Transverse colon (tissue), 4 donors: ENCODE results near the gene NTF4. TPM values are rescaled to one million over a fixed set of nuclear protein-coding genes. Genes with fewer than 3 reads are reported as not detected.
"Not testable (repeated sequence)": the region's sequence is repeated elsewhere in the genome, so short reads cannot be mapped to it uniquely, and the experiment has no call there.

ENCODE experiments used
- DNase-seq: peaks from one replicate; pipeline ENCODE4 v3.0.0-alpha.2; 2019
- H3K27ac ChIP-seq, 4 donors: fragments of 200-600 bp; sonication (generic); 2 replicates each; pipeline ENCODE4 v1.5.1; 2016 to 2018; ENCODE audit warnings: inconsistent platforms in 4 of 4
- H3K27me3 ChIP-seq: fragments of 200-600 bp; sonication (generic); 2 replicates; pipeline ENCODE4 v1.5.1; 2017; ENCODE audit warnings: inconsistent platforms
- H3K36me3 ChIP-seq, 4 donors: fragments of 200-600 bp; sonication (generic); 2 replicates each; pipeline ENCODE4 v1.5.1; 2017 to 2019; ENCODE audit warnings: inconsistent platforms in 4 of 4
- H3K4me1 ChIP-seq, 4 donors: fragments of 200-600 bp; sonication (generic); 2 replicates each; pipeline ENCODE4 v1.5.1; 2017 to 2020; ENCODE audit warnings: inconsistent platforms in 4 of 4
- H3K4me3 ChIP-seq, 4 donors: fragments of 200-600 bp; sonication (generic); 1 replicate in 1 of 4; 2 replicates in 3 of 4; pipeline versions ENCODE4 v1.5.1 to v1.6.1; 2017 to 2019; ENCODE audit warnings: inconsistent platforms in 4 of 4
- H3K9me3 ChIP-seq, 2 donors: fragments of 200-600 bp; sonication (generic); 2 replicates each; pipeline ENCODE4 v1.5.1; 2017 to 2019; ENCODE audit warnings: inconsistent platforms in 2 of 2
- EP300 ChIP-seq: sonication (generic); formaldehyde crosslinking; IDR thresholded peaks from one replicate; pipeline ENCODE4 v1.6.1; 2017; ENCODE audit warnings: antibody characterized with exemption, low read depth
- POLR2A ChIP-seq: fragments of 450-650 bp; IDR thresholded peaks from one replicate; pipeline ENCODE4 v1.6.1; 2016; ENCODE audit warnings: antibody characterized with exemption, mild to moderate bottlenecking, moderate library complexity
- POLR2AphosphoS5 ChIP-seq, 3 donors: sonication (generic); formaldehyde crosslinking; IDR thresholded peaks; one replicate each; pipeline ENCODE4 v1.6.1; 2016; ENCODE audit warnings: antibody characterized with exemption in 3 of 3
- WGBS, 2 donors: methylation state at CpG; one replicate each; pipeline ENCODE4 v1.1.5; 2018; ENCODE audit warnings: low coverage in 1 of 2; 5-methylcytosine and 5-hydroxymethylcytosine counted together
- in situ Hi-C, 4 donors: fragments of 200-750 bp; cut with MboI; loops; one replicate each; pipeline versions ENCODE4 v1.15.0 to v1.15.1; 2017; ENCODE audit warnings: low sequenced_read_pairs in 3 of 4, low pct_ligation_motif_present in 1 of 4, low pct_unique_long_range_greater_than_20kb in 1 of 4
- intact Hi-C: fragments of 100-400 bp; cut with DNase I; formaldehyde crosslinking; loops from one replicate; pipeline ENCODE4 v1.15.1; 2023; ENCODE audit warnings: low total_unique reads
- total RNA-seq, 4 donors: library from RNA; depleted of rRNA; stranded (reverse); fragments of >200 nt; gene quantifications; one replicate each; pipeline ENCODE4 v1.1.0, GENCODE V29; 2016
- TF ChIP-seq, protein P1 (sequence below), 5 experiments: fragments of 200-600 bp in 3 of 5; fragments of 450-650 bp in 2 of 5; sonication (generic) in 3 of 5; IDR thresholded peaks; 1 replicate in 2 of 5; 2 replicates in 3 of 5; pipeline ENCODE4 v1.5.1; 2016 to 2017; ENCODE audit warnings: antibody characterized with exemption in 5 of 5, inconsistent platforms in 3 of 5, mild to moderate bottlenecking in 2 of 5, moderate library complexity in 1 of 5

Gene NTF4
- total RNA-seq, 4 donors from 2014 or later, result not detected

DNA sequence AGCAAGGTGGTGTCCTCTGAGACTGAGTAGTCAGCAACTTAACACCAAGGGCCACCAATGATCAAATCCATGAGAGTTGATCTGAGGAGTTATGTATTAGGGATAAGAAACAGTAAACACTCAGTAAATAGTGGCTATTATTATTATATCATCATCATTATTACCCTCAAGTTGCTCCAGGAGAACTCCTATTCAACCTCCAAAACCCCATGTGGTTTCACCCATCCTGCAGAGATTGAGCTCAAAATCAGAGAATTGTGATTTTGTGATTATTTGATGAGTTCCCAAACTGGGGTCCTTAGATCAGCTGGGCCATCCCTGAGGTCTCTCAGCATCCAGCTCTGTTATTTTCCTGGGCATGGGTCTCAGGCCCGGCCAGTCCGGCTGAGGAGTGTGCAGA lies 3.6 kb downstream of the NTF4 start:
- no peaks in the 10 kb centered on the region for H3K36me3 ChIP-seq
- in situ Hi-C loops, result no loop called here
- peaks cover 9 to 32% (median 25%) of the 10 kb centered on the region in 4 donors for H3K4me1 ChIP-seq
- H3K27me3 ChIP-seq, result peaks cover 97% of the 10 kb centered on the region
- intact Hi-C loops, result no loop called here
- no peaks in the 10 kb centered on the region for H3K9me3 ChIP-seq
- no peak for TF ChIP-seq POLR2AphosphoS5 (IDR thresholded peaks at IDR 0.05)
- H3K27ac ChIP-seq, result no peak overlapping the region
- DNase-seq, result no peak
- H3K4me3 ChIP-seq, result no peak overlapping the region
- 83 to 100% methylated on average over 1 to 2 of the region's 2 CpGs for WGBS, 2 donors

DNA sequence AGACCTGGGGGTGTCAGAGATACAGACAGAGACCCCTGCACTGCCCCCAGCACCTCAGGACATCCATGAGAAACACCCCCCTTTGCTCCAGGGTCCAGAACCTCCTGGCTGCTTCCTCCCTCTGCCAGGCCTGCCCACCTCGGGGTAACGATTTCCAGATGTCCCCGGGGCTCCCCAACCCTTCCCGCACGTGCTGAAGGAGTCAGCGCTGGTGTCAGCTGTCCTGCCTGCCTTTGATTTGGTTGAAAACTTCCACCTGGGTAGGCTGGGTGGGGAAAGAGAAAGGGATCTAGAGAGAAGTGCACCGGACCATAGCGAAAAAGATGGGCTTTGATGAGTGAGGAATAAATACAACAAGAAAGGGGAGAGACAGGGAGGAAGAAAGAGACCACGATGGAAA lies 5.6 kb downstream of the NTF4 start:
- Histone ChIP-seq H3K36me3 (no peaks in the 10 kb centered on the region), H3K27me3 (peaks cover 78% of the 10 kb centered on the region), H3K27ac (no peak overlapping the region), H3K9me3 (no peaks in the 10 kb centered on the region), H3K4me1 (peaks cover 9 to 25% (median 18%) of the 10 kb centered on the region in 4 donors), H3K4me3 (no peak overlapping the region)
- in situ Hi-C loops (no loop called here), intact Hi-C loops (no loop called here)
- TF ChIP-seq EP300 (no peak), POLR2A (no peak), POLR2AphosphoS5 (IDR thresholded peaks at IDR 0.05) (no peak)
- TF ChIP-seq, protein P1, sequence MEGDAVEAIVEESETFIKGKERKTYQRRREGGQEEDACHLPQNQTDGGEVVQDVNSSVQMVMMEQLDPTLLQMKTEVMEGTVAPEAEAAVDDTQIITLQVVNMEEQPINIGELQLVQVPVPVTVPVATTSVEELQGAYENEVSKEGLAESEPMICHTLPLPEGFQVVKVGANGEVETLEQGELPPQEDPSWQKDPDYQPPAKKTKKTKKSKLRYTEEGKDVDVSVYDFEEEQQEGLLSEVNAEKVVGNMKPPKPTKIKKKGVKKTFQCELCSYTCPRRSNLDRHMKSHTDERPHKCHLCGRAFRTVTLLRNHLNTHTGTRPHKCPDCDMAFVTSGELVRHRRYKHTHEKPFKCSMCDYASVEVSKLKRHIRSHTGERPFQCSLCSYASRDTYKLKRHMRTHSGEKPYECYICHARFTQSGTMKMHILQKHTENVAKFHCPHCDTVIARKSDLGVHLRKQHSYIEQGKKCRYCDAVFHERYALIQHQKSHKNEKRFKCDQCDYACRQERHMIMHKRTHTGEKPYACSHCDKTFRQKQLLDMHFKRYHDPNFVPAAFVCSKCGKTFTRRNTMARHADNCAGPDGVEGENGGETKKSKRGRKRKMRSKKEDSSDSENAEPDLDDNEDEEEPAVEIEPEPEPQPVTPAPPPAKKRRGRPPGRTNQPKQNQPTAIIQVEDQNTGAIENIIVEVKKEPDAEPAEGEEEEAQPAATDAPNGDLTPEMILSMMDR (IDR thresholded peaks at IDR 0.05), result no peak
- no peak for DNase-seq
- 54 to 64% methylated on average over 4 to 9 of the region's 9 CpGs for WGBS, 2 donors

DNA sequence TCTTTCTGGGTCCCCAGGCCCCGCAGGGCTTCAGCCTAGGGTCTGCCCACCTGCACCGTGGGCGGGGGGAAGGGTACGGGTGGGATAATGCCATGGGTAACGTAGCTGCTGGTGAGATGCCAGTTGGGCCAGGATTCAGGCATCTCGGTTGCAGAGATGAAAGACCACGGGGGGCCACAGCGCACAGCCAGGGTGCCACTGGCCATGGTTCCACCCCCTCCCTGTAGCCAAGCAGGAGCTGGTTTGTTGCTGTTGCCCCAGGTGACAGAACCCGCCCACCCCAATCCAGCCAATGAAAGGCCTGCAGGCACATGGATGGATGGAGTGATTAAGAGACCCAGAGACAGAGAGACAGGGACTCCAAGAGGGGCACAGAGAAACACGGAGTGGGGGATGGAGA lies 6.1 kb downstream of the NTF4 start:
- H3K4me3 ChIP-seq, result no peak overlapping the region
- H3K27me3 ChIP-seq, result peaks cover 73% of the 10 kb centered on the region
- H3K9me3 ChIP-seq, result no peaks in the 10 kb centered on the region
- TF ChIP-seq EP300 (no peak), POLR2A (no peak), POLR2AphosphoS5 (IDR thresholded peaks at IDR 0.05) (no peak)
- TF ChIP-seq, protein P1 (IDR thresholded peaks at IDR 0.05), result no peak
- peaks cover 9 to 25% (median 18%) of the 10 kb centered on the region in 4 donors for H3K4me1 ChIP-seq
- intact Hi-C loops (no loop called here), in situ Hi-C loops (no loop called here)
- DNase-seq, result no peak
- no peaks in the 10 kb centered on the region for H3K36me3 ChIP-seq
- WGBS, 2 donors, result 36 to 55% methylated on average over 6 to 10 of the region's 10 CpGs
- H3K27ac ChIP-seq, result no peak overlapping the region

DNA sequence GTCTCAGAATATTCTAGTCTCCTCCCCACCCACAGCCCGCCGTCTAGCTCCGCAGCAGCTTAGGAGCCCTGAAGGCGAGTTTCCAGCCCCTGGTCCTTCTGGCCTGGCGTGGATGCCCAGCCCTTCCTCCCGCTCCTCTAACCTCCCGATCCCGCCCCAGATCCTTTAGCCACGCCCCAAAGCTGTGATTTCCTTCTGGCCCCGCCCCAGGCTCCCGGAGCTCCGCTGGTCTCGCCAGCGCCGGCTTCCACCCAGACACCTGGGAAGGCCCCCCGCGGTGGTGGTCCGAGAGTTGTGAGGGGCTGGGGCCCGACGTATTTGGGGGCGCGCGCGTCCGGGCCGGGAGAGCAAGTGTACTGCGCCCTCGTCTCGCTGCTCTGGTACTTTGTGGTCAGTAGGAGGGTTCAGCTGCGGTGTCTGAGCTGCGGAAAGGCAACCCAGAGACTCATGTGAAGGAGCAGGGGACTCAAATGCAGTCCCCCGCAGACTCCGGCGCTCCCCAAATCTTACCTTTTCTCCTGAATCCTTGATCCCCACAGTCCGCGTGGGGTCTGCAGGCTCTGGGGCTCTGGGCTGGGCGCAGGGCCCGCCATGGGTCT lies 6.9 kb downstream of the NTF4 start, which contains the start of gene CGB7:
Gene CGB7 (minus strand): TSS at position 114 of the 599 bp plus-strand sequence. CDS start 2,374 bp downstream, outside the sequence.
- WGBS, 2 donors, result 13% methylated on average over 32 of the region's 38 CpGs; no CpG with 5 or more reads in 1 of the 2 donors
- Histone ChIP-seq H3K27ac (no peak within 1 kb of the TSS), H3K4me1 (peaks cover 9 to 25% (median 18%) of the 10 kb centered on the region in 4 donors), H3K36me3 (no peaks in the 10 kb centered on the region), H3K27me3 (peaks cover 65% of the 10 kb centered on the region), H3K4me3 (peak within 1 kb of the TSS; percentile 9 to 52 (median 38)), H3K9me3 (no peaks in the 10 kb centered on the region)
- peak; percentile 79 for DNase-seq
- in situ Hi-C loops (no loop called here), intact Hi-C loops (no loop called here)
- no peak for TF ChIP-seq EP300
- no peak for TF ChIP-seq POLR2AphosphoS5 (IDR thresholded peaks at IDR 0.05)
- TF ChIP-seq, protein P1 (IDR thresholded peaks at IDR 0.05), result no peak
- TF ChIP-seq POLR2A, result no peak

DNA sequence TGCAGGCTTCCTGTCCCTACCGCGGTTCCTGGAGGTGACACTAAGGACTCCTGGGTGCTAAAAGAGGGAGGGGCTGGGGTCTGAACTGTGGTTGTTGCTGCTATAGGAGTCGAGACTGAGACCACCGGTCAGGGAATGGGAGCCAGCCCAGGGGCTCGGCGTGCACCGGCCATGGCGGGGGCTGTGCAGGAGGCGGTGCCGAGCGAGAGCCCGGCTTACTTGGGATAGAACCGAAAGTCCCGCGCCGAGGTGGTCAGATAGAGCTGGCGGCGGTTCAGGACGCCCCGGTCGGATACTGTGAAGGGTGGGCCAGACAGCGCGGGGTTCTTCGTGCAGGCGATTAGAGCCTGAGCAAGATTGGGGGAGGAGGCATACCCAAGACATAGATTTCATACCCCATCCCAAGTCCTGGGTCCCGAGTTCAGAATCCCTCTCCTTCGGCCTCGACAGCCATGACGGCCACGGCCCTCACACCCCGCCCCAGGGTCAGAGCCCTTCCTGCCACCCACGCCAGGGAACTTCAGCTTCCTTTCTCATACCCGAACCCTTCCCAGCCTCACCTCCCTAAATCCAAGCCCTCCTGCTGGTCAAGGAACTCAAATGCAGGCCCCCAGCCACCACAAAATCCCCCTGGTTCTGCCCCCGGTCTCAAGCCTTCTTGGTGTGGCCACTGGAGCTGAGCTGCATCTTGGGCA lies 7.6 kb downstream of the NTF4 start:
- H3K4me1 ChIP-seq, result peaks cover 9 to 25% (median 18%) of the 10 kb centered on the region in 4 donors
- peak overlapping the region; percentile 9 to 52 (median 38) for H3K4me3 ChIP-seq
- intact Hi-C loops, in situ Hi-C loops, H3K27ac ChIP-seq, H3K36me3 ChIP-seq, H3K9me3 ChIP-seq, DNase-seq: not testable (repeated sequence)
- H3K27me3 ChIP-seq, result peaks cover 58% of the 10 kb centered on the region
- 4% methylated on average over 25 of the region's 34 CpGs; no CpG with 5 or more reads in 1 of the 2 donors for WGBS, 2 donors
